WTC11 (cell line): ENCODE results near the gene QRICH2. TPM values are rescaled to one million over a fixed set of nuclear protein-coding genes. Genes with fewer than 3 reads are reported as not detected.

ENCODE experiments used
- ATAC-seq: fragments of 200-7000 bp; cut with Tn5 transposase; 2 replicates; pipeline ENCODE4 v1.10.0; 2021; ENCODE audit warnings: mild to moderate bottlenecking, moderate library complexity
- CTCF ChIA-PET: fragments of 300-600 bp; sonication (Branson Sonifier 250); formaldehyde crosslinking; loops from one replicate; lab custom pipeline; 2021; ENCODE audit warnings: antibody characterized with exemption; lab: Charles Lee
- POLR2A ChIA-PET: fragments of 350-600 bp; sonication (Branson Sonifier 250); formaldehyde crosslinking; loops from one replicate; lab custom pipeline; 2021; ENCODE audit warnings: antibody characterized with exemption; lab: Charles Lee
- DNase-seq: peaks from one replicate; pipeline ENCODE4 v3.0.0; 2021; ENCODE audit warnings: low spot score
- H3K27ac Mint-ChIP-seq: 2 replicates; pipeline ENCODE4 v1.8.0; 2021; ENCODE audit warnings: mixed read lengths
- H3K27me3 Mint-ChIP-seq: 2 replicates; pipeline ENCODE4 v1.8.0; 2021; ENCODE audit warnings: low read depth, mild to moderate bottlenecking, moderate library complexity, mixed read lengths
- H3K36me3 Mint-ChIP-seq: 2 replicates; pipeline ENCODE4 v1.8.0; 2021; ENCODE audit warnings: mixed read lengths
- H3K4me1 Mint-ChIP-seq: 2 replicates; pipeline ENCODE4 v1.8.0; 2022; ENCODE audit warnings: mixed read lengths
- H3K4me3 Mint-ChIP-seq: 2 replicates; pipeline ENCODE4 v1.8.0; 2021; ENCODE audit warnings: mild to moderate bottlenecking, moderate library complexity, mixed read lengths
- H3K9me3 Mint-ChIP-seq: 2 replicates; pipeline ENCODE4 v1.8.0; 2021; ENCODE audit warnings: mixed read lengths
- ATF1 ChIP-seq: sonication (generic); formaldehyde crosslinking; IDR thresholded peaks from 2 replicates; pipeline ENCODE4 v1.8.1; 2023; ENCODE audit warnings: mild to moderate bottlenecking, moderate library complexity, missing genetic modification reagents
- ATF6 ChIP-seq: sonication (generic); formaldehyde crosslinking; IDR thresholded peaks from 2 replicates; pipeline ENCODE4 v1.8.1; 2023; ENCODE audit warnings: mild to moderate bottlenecking, missing genetic modification reagents
- CREB1 ChIP-seq: sonication (generic); formaldehyde crosslinking; IDR thresholded peaks from 2 replicates; pipeline ENCODE4 v1.8.0; 2023; ENCODE audit warnings: mild to moderate bottlenecking, missing genetic modification reagents
- E2F4 ChIP-seq: sonication (generic); formaldehyde crosslinking; IDR thresholded peaks from 2 replicates; pipeline ENCODE4 v1.8.1; 2022; ENCODE audit warnings: low read depth, mild to moderate bottlenecking, moderate library complexity, missing genetic modification reagents, borderline replicate concordance
- ELF4 ChIP-seq: sonication (generic); formaldehyde crosslinking; IDR thresholded peaks from 2 replicates; pipeline ENCODE4 v1.8.1; 2022; ENCODE audit warnings: low read depth, mild to moderate bottlenecking, moderate library complexity, missing genetic modification reagents
- ETV6 ChIP-seq: sonication (generic); formaldehyde crosslinking; IDR thresholded peaks from 2 replicates; pipeline ENCODE4 v1.8.1; 2022; ENCODE audit warnings: mild to moderate bottlenecking, missing genetic modification reagents
- FOXJ3 ChIP-seq: sonication (generic); formaldehyde crosslinking; IDR thresholded peaks from 2 replicates; pipeline ENCODE4 v1.9.0; 2021; ENCODE audit warnings: missing genetic modification reagents, mild to moderate bottlenecking, borderline replicate concordance
- GABPB1 ChIP-seq: sonication (generic); formaldehyde crosslinking; IDR thresholded peaks from 2 replicates; pipeline ENCODE4 v1.8.1; 2023; ENCODE audit warnings: mild to moderate bottlenecking, missing genetic modification reagents
- GTF2I ChIP-seq: fragments of 250-450 bp; sonication (Bioruptor Pico); conservative IDR thresholded peaks from 2 replicates; pipeline ENCODE4 v1.4.0; 2021; ENCODE audit warnings: mild to moderate bottlenecking
- HMGXB4 ChIP-seq: sonication (generic); formaldehyde crosslinking; IDR thresholded peaks from 2 replicates; pipeline ENCODE4 v1.8.1; 2023; ENCODE audit warnings: mild to moderate bottlenecking, moderate library complexity, missing genetic modification reagents
- KAT7 ChIP-seq: sonication (generic); formaldehyde crosslinking; IDR thresholded peaks from 2 replicates; pipeline ENCODE4 v1.8.1; 2023; ENCODE audit warnings: missing genetic modification reagents, mild to moderate bottlenecking, borderline replicate concordance
- MAX ChIP-seq: sonication (generic); formaldehyde crosslinking; IDR thresholded peaks from 2 replicates; pipeline ENCODE4 v1.8.0; 2022; ENCODE audit warnings: mild to moderate bottlenecking, missing genetic modification reagents
- MLX ChIP-seq: sonication (generic); formaldehyde crosslinking; IDR thresholded peaks from 2 replicates; pipeline ENCODE4 v1.8.1; 2023; ENCODE audit warnings: mild to moderate bottlenecking, missing genetic modification reagents, moderate library complexity
- NFATC4 ChIP-seq: fragments of 250-450 bp; sonication (Bioruptor Pico); IDR thresholded peaks from 2 replicates; pipeline ENCODE4 v1.9.0; 2021; ENCODE audit warnings: mild to moderate bottlenecking
- NFYB ChIP-seq: sonication (generic); formaldehyde crosslinking; conservative IDR thresholded peaks from 2 replicates; pipeline ENCODE4 v1.8.0; 2022; ENCODE audit warnings: low read depth, missing genetic modification reagents
- NR2C2 ChIP-seq: sonication (generic); formaldehyde crosslinking; IDR thresholded peaks from 2 replicates; pipeline ENCODE4 v1.8.0; 2022; ENCODE audit warnings: mild to moderate bottlenecking, missing genetic modification reagents
- PRDM15 ChIP-seq: sonication (generic); formaldehyde crosslinking; IDR thresholded peaks from 2 replicates; pipeline ENCODE4 v1.8.0; 2022; ENCODE audit warnings: missing genetic modification reagents
- SOX15 ChIP-seq: fragments of 250-450 bp; sonication (Bioruptor Pico); IDR thresholded peaks from 2 replicates; pipeline ENCODE4 v1.9.0; 2021; ENCODE audit warnings: mild to moderate bottlenecking
- ZNF121 ChIP-seq: sonication (generic); formaldehyde crosslinking; IDR thresholded peaks from 2 replicates; pipeline ENCODE4 v1.8.0; 2023; ENCODE audit warnings: missing genetic modification reagents
- ZNF317 ChIP-seq: sonication (generic); formaldehyde crosslinking; IDR thresholded peaks from 2 replicates; pipeline ENCODE4 v1.8.1; 2023; ENCODE audit warnings: low read depth, mild to moderate bottlenecking, moderate library complexity, missing genetic modification reagents, borderline replicate concordance
- ZNF512 ChIP-seq: sonication (generic); formaldehyde crosslinking; IDR thresholded peaks from 2 replicates; pipeline ENCODE4 v1.8.1; 2022; ENCODE audit warnings: missing genetic modification reagents, borderline replicate concordance
- total RNA-seq: library from RNA; stranded (reverse); gene quantifications from 3 replicates; pipeline ENCODE4 v1.2.3, GENCODE V29; 2021

Gene QRICH2
- total RNA-seq, 1 experiment from 2014 or later = 1.5 TPM

GRCh38 chr17:76263896-76264295 lies 44.2 kb downstream of the QRICH2 start:
- Mint-ChIP-seq H3K27me3 (no peaks in the 10 kb centered on the region), H3K4me1 (peaks cover 37% of the 10 kb centered on the region), H3K27ac (no peak overlapping the region), H3K4me3 (no peak overlapping the region), H3K36me3 (peaks cover 7% of the 10 kb centered on the region; the same call in 1 of the 2 replicates), H3K9me3 (no peaks in the 10 kb centered on the region)
- no peak for TF ChIP-seq FOXJ3 (CRISPR knock-in tag)
- no peak for TF ChIP-seq KAT7
- no peak for TF ChIP-seq ETV6 (CRISPR knock-in tag)
- no peak for TF ChIP-seq GABPB1 (CRISPR knock-in tag)
- TF ChIP-seq MLX (CRISPR knock-in tag) = no peak
- TF ChIP-seq ELF4 (CRISPR knock-in tag) = no peak
- no peak for TF ChIP-seq NFYB (CRISPR knock-in tag)
- no peak for TF ChIP-seq ZNF512 (CRISPR knock-in tag)
- no peak for TF ChIP-seq NFATC4 (CRISPR knock-in tag)
- TF ChIP-seq NR2C2 (CRISPR knock-in tag) = no peak
- no peak for TF ChIP-seq SOX15 (CRISPR knock-in tag)
- TF ChIP-seq ATF6 (CRISPR knock-in tag) = no peak
- no peak for TF ChIP-seq E2F4
- TF ChIP-seq MAX = no peak
- ATAC-seq (no peak), DNase-seq (no peak)
- POLR2A ChIA-PET = interaction anchor here (1.0 kb wide), 1 partner anchor 17 kb away, joined by 3 read pairs; no protein-coding TSS in a partner anchor
- CTCF ChIA-PET = interaction anchor here (0.8 to 8.0 kb wide), 9 partner anchors 10 to 250 kb away, joined by 3 to 70 read pairs (median 4); no protein-coding TSS in a partner anchor

- peaks cover 29% of the 10 kb centered on the region for H3K4me1 Mint-ChIP-seq
- TF ChIP-seq PRDM15 (no peak), HMGXB4 (CRISPR knock-in tag) (no peak), ZNF121 (CRISPR knock-in tag) (no peak), ZNF317 (CRISPR knock-in tag) (no peak), ATF1 (CRISPR knock-in tag) (no peak), GTF2I (CRISPR knock-in tag) (no peak), CREB1 (CRISPR knock-in tag) (no peak)
Measured at GRCh38 chr17:76262732-76263344, 45.2 kb downstream of the QRICH2 start.

More at GRCh38 chr17:76262732-76263344, 45.2 kb downstream of the QRICH2 start:
- CTCF ChIA-PET = interaction anchor here (0.8 to 8.0 kb wide), 7 partner anchors 11 to 386 kb away, joined by 3 to 70 read pairs (median 3); no protein-coding TSS in a partner anchor
- Mint-ChIP-seq H3K27me3 (no peaks in the 10 kb centered on the region), H3K9me3 (no peaks in the 10 kb centered on the region), H3K36me3 (peaks cover 3% of the 10 kb centered on the region; the same call in 1 of the 2 replicates), H3K4me3 (no peak overlapping the region), H3K27ac (peak overlapping the region; percentile 36)
- no peak for ATAC-seq
- POLR2A ChIA-PET = interaction anchor here (0.7 kb wide), 1 partner anchor 60 kb away, joined by 3 read pairs; no protein-coding TSS in a partner anchor
- no peak for DNase-seq
